ENCODE results near the gene PTPRD. TPM values are rescaled to one million over a fixed set of nuclear protein-coding genes. Genes with fewer than 3 reads are reported as not detected.

The PTPRD gene
- total RNA-seq, 2 donors from 2014 or later = 97.4 to 101 TPM

DNA sequence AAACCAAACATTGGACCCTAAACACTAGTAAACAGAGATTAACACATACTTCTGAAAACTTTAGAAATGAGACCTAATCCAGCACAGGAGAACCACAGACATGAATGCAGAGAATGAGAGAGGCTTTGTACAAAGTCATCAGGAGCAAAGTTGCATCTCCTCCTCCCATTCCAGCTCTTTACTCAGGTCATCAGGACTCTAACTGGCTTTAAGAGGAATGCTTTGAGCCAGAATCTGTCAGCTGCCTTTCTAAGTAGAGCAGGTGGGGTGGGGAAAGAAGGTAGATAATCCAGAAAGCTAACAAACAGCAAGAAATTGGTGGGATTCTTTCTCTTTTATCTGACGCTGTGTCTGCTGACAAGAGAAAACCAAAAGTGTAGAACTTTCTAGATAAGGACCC lies 2230.5 kb downstream of the PTPRD start:
- Histone ChIP-seq H3K9me3 (ENCODE audit: control insufficient read depth, low read length) (no peaks in the 10 kb centered on the region), H3K9ac (ENCODE audit: extremely low read depth, low read length, poor library complexity, severe bottlenecking) (peak overlapping the region; percentile 35), H3K27ac (ENCODE audit: low read depth, low read length) (no peak overlapping the region), H3K36me3 (ENCODE audit: control insufficient read depth, insufficient read depth, low read length) (no peaks in the 10 kb centered on the region), H3K27me3 (ENCODE audit: control insufficient read depth, insufficient read depth, low read length, poor library complexity, severe bottlenecking) (no peaks in the 10 kb centered on the region), H3K4me1 (ENCODE audit: control insufficient read depth, insufficient read depth, low read length) (peaks cover 13% of the 10 kb centered on the region), H3K4me3 (ENCODE audit: low read length) (peak overlapping the region; percentile 47)
- TF ChIP-seq, protein P1, sequence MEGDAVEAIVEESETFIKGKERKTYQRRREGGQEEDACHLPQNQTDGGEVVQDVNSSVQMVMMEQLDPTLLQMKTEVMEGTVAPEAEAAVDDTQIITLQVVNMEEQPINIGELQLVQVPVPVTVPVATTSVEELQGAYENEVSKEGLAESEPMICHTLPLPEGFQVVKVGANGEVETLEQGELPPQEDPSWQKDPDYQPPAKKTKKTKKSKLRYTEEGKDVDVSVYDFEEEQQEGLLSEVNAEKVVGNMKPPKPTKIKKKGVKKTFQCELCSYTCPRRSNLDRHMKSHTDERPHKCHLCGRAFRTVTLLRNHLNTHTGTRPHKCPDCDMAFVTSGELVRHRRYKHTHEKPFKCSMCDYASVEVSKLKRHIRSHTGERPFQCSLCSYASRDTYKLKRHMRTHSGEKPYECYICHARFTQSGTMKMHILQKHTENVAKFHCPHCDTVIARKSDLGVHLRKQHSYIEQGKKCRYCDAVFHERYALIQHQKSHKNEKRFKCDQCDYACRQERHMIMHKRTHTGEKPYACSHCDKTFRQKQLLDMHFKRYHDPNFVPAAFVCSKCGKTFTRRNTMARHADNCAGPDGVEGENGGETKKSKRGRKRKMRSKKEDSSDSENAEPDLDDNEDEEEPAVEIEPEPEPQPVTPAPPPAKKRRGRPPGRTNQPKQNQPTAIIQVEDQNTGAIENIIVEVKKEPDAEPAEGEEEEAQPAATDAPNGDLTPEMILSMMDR (conservative IDR thresholded peaks at IDR 0.05) = no peak
- Mint-ChIP-seq H3K36me3 (ENCODE audit: low read depth) (no peaks in the 10 kb centered on the region), H3K9me3 (no peaks in the 10 kb centered on the region), H3K27ac (no peak overlapping the region), H3K4me1 (peaks cover 29% of the 10 kb centered on the region), H3K4me3 (no peak overlapping the region), H3K27me3 (ENCODE audit: insufficient read depth) (no peaks in the 10 kb centered on the region)
- DNase-seq = peak; percentile 48
- 20 to 67% methylated on average over 1 of the region's 1 CpG for WGBS, 2 experiments (ENCODE audit: insufficient coverage in 1 of 2, insufficient read length in 1 of 2)

DNA sequence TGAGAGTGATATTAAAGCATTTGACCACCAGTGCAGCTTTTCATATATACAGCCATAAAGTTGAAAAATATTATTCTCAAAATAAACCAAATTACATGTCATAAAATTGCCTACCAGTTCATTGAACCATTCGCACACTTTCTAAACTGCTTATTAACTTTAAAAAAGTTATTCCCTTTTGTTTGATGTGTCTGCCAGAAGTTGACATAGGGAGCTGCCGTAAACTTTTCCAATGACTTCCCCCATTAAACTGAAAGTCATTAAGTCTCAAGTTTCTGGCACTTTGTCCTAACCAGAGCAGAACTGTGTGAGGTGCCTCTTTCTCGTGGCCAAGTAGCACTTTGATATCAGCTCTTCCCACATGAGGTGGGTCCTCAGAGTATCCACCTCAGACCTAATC lies 2231.2 kb downstream of the PTPRD start:
- no peaks in the 10 kb centered on the region for H3K9me3 ChIP-seq (ENCODE audit: control insufficient read depth, low read length)
- H3K9ac ChIP-seq (ENCODE audit: extremely low read depth, low read length, poor library complexity, severe bottlenecking) = no peak overlapping the region
- 90 to 100% methylated on average over 2 to 3 of the region's 3 CpGs for WGBS, 2 experiments (ENCODE audit: insufficient coverage in 1 of 2, insufficient read length in 1 of 2)
- Mint-ChIP-seq H3K27ac (no peak overlapping the region), H3K27me3 (ENCODE audit: insufficient read depth) (no peaks in the 10 kb centered on the region), H3K4me1 (peaks cover 29% of the 10 kb centered on the region), H3K9me3 (no peaks in the 10 kb centered on the region), H3K4me3 (no peak overlapping the region), H3K36me3 (ENCODE audit: low read depth) (no peaks in the 10 kb centered on the region)
- TF ChIP-seq, protein P1 (conservative IDR thresholded peaks at IDR 0.05) = no peak
- H3K27me3 ChIP-seq (ENCODE audit: control insufficient read depth, insufficient read depth, low read length, poor library complexity, severe bottlenecking) = no peaks in the 10 kb centered on the region
- H3K36me3 ChIP-seq (ENCODE audit: control insufficient read depth, insufficient read depth, low read length) = no peaks in the 10 kb centered on the region
- DNase-seq = no peak
- H3K4me3 ChIP-seq (ENCODE audit: low read length) = peak overlapping the region; percentile 47
- H3K4me1 ChIP-seq (ENCODE audit: control insufficient read depth, insufficient read depth, low read length) = peaks cover 13% of the 10 kb centered on the region
- H3K27ac ChIP-seq (ENCODE audit: low read depth, low read length) = no peak overlapping the region

DNA sequence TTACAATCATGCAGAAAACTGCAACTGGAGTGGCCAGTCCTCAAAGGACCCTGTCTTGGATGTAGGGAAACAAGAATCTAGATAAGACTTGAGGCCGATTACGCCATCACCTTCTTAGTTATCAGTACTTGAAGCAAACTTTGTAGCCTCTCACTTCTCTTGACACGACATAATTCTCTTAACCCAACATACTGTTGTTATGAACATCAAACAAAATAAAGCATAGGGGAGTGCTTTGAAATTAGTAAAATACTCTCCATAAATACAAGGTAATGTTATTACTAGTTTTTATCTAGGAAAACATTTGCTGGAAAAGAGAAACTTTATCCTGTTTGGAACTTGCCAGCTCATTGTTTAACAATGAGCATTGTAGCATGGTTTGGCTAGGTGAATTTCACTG lies 2238.3 kb downstream of the PTPRD start:
- Mint-ChIP-seq H3K4me1 (peaks cover 9% of the 10 kb centered on the region), H3K27ac (no peak overlapping the region), H3K27me3 (ENCODE audit: insufficient read depth) (no peaks in the 10 kb centered on the region), H3K4me3 (no peak overlapping the region), H3K36me3 (ENCODE audit: low read depth) (peaks cover 4% of the 10 kb centered on the region), H3K9me3 (no peaks in the 10 kb centered on the region)
- Histone ChIP-seq H3K27ac (ENCODE audit: low read depth, low read length) (no peak overlapping the region), H3K4me1 (ENCODE audit: control insufficient read depth, insufficient read depth, low read length) (peaks cover 4% of the 10 kb centered on the region), H3K4me3 (ENCODE audit: low read length) (no peak overlapping the region), H3K36me3 (ENCODE audit: control insufficient read depth, insufficient read depth, low read length) (no peaks in the 10 kb centered on the region), H3K9me3 (ENCODE audit: control insufficient read depth, low read length) (no peaks in the 10 kb centered on the region), H3K27me3 (ENCODE audit: control insufficient read depth, insufficient read depth, low read length, poor library complexity, severe bottlenecking) (no peaks in the 10 kb centered on the region), H3K9ac (ENCODE audit: extremely low read depth, low read length, poor library complexity, severe bottlenecking) (no peak overlapping the region)
- DNase-seq = no peak
- TF ChIP-seq, protein P1 (conservative IDR thresholded peaks at IDR 0.05) = no peak
- 95% methylated on average over 3 of the region's 3 CpGs; no CpG with 5 or more reads in 1 of the 2 experiments for WGBS, 2 experiments (ENCODE audit: insufficient coverage in 1 of 2, insufficient read length in 1 of 2)

Measured in endodermal cell (in vitro differentiated cells).